HG03196 (cell line): ENCODE results near the gene EVA1C.
"Not testable (repeated sequence)": the region's sequence is repeated elsewhere in the genome, so short reads cannot be mapped to it uniquely, and the experiment has no call there.

ENCODE experiments used
- ATAC-seq: cut with Tn5 transposase; IDR thresholded peaks from one replicate; pipeline ENCODE4 v1.9.1; 2021; ENCODE audit not compliant: unreplicated experiment

The EVA1C gene

DNA sequence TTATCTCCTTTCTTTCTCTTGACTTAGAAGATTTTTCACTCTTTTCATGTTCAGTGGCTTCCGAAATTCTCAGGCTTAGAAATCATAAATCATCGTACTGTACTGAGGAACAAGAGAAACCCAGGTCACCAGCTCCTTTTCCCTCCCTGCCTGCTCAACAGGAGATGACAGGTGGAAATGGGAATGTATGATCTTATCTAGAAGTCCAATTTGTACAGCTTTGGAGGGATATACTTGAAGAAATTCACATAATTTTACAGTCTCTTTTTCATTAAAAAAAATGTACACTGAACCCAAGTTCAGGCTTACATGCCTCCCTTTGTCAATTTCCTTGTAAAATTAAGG is 11.7 kb downstream of the EVA1C start:
- no peak for ATAC-seq

DNA sequence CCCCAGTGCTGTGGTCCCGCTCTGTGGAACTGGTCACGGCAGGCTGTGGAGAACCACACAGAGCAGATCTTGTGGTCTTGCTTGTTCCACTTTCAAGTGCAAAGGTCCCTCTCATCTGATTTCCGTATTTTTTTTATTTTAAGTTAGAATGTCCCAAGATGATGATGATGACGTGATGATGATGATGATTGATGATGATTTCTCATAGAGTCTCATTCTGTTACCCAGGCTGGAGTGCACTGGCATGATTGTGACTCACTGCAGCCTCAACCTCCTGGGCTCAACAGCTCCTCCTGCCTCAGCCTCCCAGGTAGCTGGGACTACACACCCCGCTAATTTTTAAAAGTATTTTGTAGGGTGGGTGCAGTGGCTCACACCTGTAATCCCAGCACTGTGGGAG is 12.2 kb downstream of the EVA1C start:
- ATAC-seq: no peak

GRCh38 chr21:32425628-32426027 is 13.1 kb downstream of the EVA1C start:
- no peak for ATAC-seq

GRCh38 chr21:32426066-32426465 is 13.6 kb downstream of the EVA1C start:
- no peak for ATAC-seq

- no peak for ATAC-seq
These were observed 14.1 kb downstream of the EVA1C start for GRCh38 chr21:32426592-32427051.

- no peak for ATAC-seq
These were observed 15.6 kb downstream of the EVA1C start for GRCh38 chr21:32427958-32428623.

- not testable (repeated sequence) for ATAC-seq
These were observed 20.6 kb downstream of the EVA1C start for GRCh38 chr21:32432982-32433660.

DNA sequence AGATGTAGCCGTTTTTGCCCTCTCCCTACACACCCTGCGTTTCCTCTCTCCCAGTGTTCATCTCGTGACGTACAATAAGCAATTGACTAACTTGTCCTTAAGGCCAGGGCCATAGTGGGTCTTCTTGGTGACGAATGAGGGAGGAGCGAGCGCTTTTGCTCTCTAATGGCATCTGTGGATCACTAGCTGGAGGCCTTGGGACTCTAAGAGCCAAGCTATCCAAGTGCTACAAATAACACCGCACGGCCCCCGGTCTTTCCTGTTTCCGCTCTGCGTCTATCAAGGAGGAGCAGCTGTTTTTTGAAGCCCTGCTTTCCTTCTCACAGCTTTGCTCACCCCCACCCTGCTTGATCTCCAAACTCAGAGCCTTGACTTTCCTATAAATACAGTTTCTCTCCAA is 25.2 kb downstream of the EVA1C start:
- no peak for ATAC-seq

DNA sequence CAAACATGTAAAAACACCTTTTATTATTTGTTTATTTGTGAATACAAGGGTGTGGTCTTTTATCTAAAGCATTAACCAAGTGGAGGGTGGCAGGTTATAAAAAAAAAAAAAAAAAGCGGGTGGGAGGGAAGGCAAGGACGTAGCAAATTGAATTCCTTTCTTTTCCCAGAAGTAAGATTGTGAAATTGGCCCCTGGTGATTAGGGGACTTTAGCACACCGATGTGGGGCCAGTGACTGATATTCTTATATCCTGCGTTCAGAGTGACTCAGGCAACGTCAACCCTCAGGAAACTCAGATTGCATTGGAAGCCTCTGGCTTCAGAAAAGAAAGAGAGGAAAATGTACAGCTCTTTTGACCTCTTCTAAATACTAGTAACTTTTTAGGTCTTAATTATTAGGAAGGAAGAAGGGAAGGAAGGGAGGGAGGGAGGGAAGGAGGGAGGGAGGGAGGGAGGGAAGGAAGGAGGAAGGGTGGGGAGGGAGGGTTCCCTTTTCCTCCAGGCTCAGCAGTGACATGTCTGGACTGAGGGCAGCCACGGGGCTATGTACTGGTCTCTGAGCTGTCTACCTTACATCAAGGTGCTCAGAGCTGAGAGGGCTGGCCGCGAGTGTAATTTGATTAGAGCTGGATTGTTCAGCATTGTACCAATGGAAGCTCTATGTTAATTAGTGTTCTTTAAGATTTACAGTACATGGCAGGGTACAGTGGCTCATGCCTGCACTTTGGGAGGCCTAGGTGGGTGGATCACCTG is 30.2 kb downstream of the EVA1C start:
- no peak for ATAC-seq

DNA sequence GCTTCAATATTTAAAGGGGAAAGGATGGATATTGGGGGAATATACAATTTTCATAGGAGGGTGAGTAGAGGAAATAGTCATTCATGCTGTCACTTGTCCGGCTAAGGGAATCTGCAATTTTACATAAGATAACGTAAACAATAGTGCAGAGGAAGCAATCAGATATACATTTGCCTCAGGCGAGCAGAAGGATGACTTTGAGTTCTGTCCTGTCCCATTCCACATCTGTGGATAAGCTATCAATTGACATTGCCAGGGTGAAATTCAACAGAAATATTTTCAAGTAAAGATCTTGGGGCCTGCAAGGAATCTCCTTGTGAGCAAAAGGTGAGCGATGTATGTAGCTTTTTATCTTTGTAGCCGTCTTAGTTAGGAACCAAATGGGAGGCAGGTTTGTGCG is 32.6 kb downstream of the EVA1C start:
- ATAC-seq: no peak

- not testable (repeated sequence) for ATAC-seq
These were observed 33.9 kb downstream of the EVA1C start for GRCh38 chr21:32446440-32446839.

DNA sequence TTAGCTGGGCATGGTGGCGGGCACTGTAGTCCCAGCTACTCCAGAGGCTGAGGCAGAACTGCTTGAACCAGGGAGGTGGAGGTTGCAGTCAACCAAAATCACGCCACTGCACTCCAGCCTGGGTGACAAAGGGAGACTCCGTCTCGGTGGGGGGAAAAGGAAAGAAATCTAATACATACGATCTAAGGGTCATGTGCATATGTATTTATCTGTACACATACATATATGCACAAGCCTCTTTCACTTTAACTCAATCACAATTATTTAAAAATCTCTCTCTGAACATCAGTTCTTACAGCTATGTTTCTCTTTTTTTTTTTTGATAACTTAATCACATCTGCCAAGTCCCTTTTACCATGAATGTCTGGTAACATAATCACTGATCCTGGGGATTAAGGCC is 34.7 kb downstream of the EVA1C start:
- no peak for ATAC-seq

DNA sequence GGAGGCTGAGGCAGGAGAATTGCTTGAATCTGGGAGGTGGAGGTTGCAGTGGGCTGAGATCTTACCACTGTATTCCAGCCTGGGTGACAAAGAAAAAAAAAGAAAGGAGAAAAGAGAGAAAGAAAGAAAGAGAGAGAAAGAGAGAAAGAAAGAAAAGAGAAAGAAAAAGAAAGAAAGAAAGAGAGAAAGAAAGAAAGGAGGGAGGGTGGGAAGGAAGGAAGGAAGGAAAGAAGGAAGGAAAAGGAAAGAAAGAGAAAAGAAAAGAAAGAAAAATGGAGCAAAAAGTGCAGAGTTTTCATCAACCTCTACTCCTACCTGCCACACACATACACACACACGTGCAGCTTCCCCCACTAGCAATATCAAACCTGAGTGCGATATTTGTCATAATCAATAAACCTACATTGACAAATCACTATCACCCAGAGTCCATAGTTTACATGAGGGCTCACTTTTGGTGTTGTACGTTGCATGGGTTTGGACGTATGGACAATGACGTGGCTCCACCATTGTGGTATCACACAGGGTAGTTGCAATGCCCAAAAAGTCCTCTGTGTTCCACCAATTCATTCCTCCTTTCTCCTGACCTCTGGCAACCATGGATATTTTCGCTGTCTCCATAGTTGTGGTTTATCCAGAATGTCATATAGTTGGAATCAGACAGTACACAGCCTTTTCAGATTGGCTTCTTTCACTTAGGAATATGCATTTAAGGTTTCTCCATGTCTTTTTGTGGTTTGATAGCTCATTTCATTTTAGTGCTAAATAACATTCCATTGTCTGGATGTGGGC is 36.5 kb downstream of the EVA1C start:
- no peak for ATAC-seq

DNA sequence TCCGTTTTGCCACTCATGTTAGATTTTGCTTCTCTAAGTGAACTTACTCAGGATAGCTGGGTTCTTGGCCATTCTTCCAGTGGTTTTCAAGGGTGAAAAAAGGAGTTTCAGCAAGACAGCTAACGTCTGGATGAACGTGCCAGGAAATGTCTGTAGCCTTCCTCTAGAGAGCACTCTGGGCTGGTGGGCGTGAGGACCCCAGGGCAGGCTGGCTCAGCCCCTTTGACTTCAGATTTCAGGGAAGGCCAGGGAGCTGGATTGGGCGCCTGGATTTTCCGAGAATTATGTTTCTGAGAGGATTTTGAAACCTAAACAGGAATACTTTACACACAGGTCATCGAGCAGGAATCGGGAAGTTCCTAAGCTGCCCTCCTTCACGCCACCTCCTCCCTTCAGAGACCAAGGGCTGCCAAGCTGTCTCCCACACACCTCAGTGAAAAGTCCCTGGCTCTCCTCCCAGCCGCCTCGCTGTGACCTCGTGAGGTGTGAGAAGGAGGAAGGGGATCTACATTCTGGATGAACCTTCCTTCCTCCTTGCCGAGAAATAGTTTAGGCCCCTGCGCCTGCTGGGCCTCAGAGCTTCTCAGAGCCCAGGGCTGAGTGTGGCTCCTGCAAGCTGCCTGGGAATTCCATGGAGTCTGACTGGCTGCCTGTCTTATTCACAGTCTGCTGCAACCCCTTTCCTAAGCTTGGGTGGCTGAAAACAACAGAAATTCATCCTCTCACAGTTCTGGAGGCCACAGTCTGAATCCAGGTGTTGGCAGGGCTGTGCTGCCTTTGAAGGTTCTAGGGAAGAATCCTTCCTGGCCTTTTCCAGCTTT is 38.6 kb downstream of the EVA1C start:
- not testable (repeated sequence) for ATAC-seq

GRCh38 chr21:32452191-32452590 is 39.7 kb downstream of the EVA1C start:
- not testable (repeated sequence) for ATAC-seq

DNA sequence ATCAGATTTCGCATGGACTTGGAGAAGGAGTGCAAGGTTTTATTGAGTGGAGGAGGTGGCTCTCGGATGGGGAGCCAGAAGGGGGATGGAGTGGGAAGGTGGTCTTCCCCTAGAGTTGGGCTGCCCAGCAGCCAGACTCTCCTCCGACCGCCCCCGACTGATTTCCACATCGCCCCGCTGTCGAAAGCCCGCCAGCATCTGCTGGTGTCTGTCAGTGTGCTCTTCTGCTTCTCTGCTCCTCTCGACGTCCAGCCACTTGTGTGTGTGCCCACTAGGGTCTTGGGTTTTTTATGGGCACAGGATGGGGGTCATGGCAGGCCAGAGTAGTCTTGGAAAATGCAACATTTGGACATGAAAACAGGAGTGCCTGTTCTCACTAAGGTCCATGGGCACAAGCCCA is 40.1 kb downstream of the EVA1C start:
- no peak for ATAC-seq

- no peak for ATAC-seq
These were observed 43.0 kb downstream of the EVA1C start for GRCh38 chr21:32455548-32455947.

DNA sequence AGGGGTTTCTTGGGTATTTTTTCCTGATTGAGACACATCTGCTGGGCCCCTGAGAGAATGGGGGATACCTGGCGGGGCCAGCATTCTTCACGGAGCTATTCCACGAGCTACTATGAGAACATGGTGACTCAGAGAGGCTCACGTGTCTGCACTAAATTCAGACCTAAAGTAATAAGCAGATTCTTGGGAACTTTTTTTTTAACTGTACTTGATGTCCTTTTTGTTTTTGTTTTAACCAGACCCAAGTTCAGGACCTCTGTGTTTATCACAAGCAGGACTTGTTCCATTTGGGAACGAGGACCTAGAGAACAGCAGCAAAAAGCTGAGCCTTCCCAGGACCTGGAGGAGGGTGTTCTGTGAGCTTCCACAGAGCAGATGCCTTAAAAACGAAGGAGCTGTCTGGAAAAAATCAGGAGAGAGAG is 44.0 kb downstream of the EVA1C start:
- ATAC-seq: no peak

GRCh38 chr21:32457360-32457840 is 44.9 kb downstream of the EVA1C start:
- ATAC-seq: no peak

- no peak for ATAC-seq
These were observed 45.5 kb downstream of the EVA1C start for GRCh38 chr21:32457962-32458361.
